GM21367 (cell line): ENCODE results near the gene GPR68.
"Not testable (repeated sequence)": the region's sequence is repeated elsewhere in the genome, so short reads cannot be mapped to it uniquely, and the experiment has no call there.

Source experiments
- ATAC-seq: cut with Tn5 transposase; IDR thresholded peaks from one replicate; pipeline ENCODE4 v1.9.1; 2021; ENCODE audit not compliant: unreplicated experiment

The GPR68 gene

DNA sequence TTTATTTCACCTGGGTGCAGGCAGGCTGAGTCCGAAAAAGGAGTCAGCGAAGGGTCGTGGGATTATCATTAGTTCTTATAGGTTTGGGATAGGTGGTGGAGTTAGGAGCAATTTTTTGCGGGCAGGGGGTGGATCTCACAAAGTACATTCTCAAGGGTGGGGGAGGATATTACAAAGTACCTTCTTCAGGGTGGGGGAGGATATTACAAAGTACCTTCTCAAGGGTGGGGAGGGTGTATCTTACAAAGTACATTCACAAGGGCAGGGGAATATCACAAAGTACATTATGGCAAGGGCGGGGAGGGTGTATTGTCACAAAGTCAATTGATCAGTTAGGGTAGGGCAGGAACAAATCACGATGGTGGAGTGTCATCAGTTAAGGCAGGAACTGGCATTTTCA, 43.7 kb downstream of the GPR68 start:
- not testable (repeated sequence) for ATAC-seq

GRCh38 chr14:91197631-91198030, 46.9 kb downstream of the GPR68 start:
- ATAC-seq = no peak

- ATAC-seq = no peak
Measured at GRCh38 chr14:91195881-91196280, 48.6 kb downstream of the GPR68 start.

DNA sequence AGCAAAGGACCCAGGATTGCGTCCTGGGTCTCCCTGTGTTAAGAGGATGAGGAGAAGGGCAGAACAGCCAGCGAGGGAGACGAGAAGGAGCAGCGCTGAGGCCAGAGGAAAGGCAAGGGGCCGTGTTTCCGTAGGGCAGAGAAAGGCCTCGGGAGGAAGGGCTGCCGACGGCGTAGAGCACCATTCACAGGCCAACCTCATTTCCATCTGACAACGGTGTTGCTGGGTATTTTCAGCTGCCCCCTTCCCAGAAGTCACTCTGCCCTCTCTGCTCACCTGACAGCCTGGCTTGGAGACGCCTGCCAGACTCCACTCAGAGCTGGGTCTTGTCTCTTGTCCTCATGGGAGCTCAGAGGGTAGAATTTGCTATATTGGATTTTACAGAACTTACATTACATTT, 51.4 kb downstream of the GPR68 start:
- ATAC-seq = no peak

DNA sequence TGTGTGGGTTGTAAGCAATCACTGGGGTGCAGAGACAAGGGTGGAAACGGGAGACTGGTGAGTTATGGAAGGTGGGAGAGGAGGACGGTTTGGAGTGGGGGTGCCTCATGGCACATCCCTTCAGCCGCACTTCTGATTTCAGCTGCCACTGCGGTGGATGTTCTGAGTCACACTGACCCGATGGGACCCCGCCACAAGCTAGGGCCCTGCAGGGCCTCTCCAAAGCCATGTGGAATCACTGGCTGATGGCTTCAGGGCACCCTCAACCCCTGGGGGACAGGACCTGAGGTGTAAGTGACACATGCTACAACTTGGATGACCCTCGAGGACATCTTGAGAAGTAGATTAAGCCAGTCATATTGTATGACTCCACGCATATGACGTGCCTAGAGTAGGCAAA, 53.7 kb downstream of the GPR68 start:
- no peak for ATAC-seq

DNA sequence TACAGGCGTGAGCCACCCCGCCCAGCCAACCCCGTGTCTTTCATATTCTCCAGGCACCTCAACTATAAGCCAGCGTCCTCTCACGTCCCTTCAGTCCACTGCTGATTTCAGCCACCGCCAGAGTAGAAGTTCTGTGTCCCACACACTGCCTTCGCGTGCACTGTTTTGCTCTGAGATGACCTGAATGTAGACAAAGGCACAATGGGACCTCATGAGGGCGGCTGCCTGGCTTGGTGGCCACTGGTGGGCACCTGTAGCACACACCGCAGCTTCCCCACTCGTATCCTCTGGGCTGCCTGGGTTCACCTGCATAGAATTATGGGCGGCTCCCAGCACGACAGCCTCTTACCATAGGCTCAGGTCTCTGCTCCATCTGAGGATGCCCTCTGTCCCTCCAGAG, 57.2 kb downstream of the GPR68 start:
- ATAC-seq = no peak

GRCh38 chr14:91186515-91187066, 57.9 kb downstream of the GPR68 start:
- no peak for ATAC-seq

DNA sequence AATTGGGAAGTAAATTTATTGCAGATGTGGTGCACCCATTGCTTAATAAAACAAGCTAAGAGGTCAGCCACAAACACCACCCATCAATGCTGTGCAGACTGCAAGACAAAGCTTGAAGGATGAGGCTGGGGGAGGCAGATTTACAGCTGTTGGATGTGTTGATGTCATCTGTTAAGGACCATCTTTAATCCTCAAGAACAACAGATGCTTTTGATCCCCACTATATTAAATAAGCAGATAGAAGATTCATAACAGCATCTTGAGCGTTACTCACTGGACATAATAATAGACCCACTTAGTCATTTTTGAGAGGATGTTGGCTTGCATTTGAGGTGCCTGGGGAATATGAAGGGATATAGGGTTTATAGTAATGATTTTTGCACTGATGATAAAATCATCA, 58.8 kb downstream of the GPR68 start:
- ATAC-seq = no peak

GRCh38 chr14:91184559-91184958, 59.9 kb downstream of the GPR68 start:
- ATAC-seq = no peak

DNA sequence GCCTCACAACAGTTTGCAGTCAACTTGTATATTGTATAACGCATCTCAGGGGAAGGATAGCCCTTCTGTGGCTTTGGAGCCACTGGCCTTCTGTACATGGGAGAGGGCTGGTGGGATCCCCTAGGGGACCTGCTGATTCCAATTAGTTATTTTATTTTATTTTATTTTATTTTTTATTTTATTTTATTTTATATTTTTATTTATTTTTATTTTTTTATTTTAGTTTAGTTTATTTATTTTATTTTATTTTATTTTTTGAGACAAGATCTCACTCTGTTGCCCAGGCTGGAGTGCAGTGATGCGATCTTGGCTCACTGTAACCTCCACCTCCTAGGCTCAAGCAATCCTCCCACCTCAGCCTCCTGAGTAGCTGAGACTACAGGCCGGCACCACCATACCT, 61.8 kb downstream of the GPR68 start:
- not testable (repeated sequence) for ATAC-seq
